Astrocyte (in vitro differentiated cells and primary cell): ENCODE measurements around the gene LAMA4. TPM values are rescaled to one million over a fixed set of nuclear protein-coding genes. Genes with fewer than 3 reads are reported as not detected.
"Not testable (repeated sequence)": the region's sequence is repeated elsewhere in the genome, so short reads cannot be mapped to it uniquely, and the experiment has no call there.

Experiments
- DNase-seq: peaks from one replicate; pipeline ENCODE4 v3.0.0-alpha.2; 2010; ENCODE audit warnings: low read depth
- FAIRE-seq: peaks from 2 replicates; lab custom pipeline; 2011; peaks lifted over from hg19 to GRCh38; lab: Jason Lieb, UNC
- H2AFZ ChIP-seq: 2 replicates; pipeline ENCODE4 v1.6.0; 2012; ENCODE audit warnings: low read depth, low read length, inconsistent platforms
- H3K27ac ChIP-seq: 2 replicates; pipeline ENCODE4 v1.5.1; 2011; ENCODE audit warnings: low read depth, low read length, inconsistent platforms
- H3K27me3 ChIP-seq: 2 replicates; pipeline ENCODE4 v1.6.0; 2011; ENCODE audit warnings: low read length, inconsistent platforms; ENCODE audit not compliant: insufficient read depth
- H3K36me3 ChIP-seq: 2 replicates; pipeline ENCODE4 v1.5.1; 2011; ENCODE audit warnings: low read length, inconsistent platforms; ENCODE audit not compliant: insufficient read depth
- H3K4me1 ChIP-seq: 2 replicates; pipeline ENCODE4 v1.5.1; 2011; ENCODE audit warnings: low read length, inconsistent platforms; ENCODE audit not compliant: insufficient read depth
- H3K4me2 ChIP-seq: 2 replicates; pipeline ENCODE4 v1.6.0; 2012; ENCODE audit warnings: low read length, inconsistent platforms
- H3K4me3 ChIP-seq: 2 replicates; pipeline ENCODE4 v1.5.1; 2011; ENCODE audit warnings: low read depth, mild to moderate bottlenecking, low read length, inconsistent platforms; ENCODE audit not compliant: insufficient read depth
- H3K79me2 ChIP-seq: 2 replicates; pipeline ENCODE4 v1.6.0; 2012; ENCODE audit warnings: mild to moderate bottlenecking, low read length, inconsistent platforms; ENCODE audit not compliant: insufficient read depth
- H3K9ac ChIP-seq: 2 replicates; pipeline ENCODE4 v1.6.0; 2012; ENCODE audit warnings: mild to moderate bottlenecking, low read length, inconsistent platforms
- H3K9me3 ChIP-seq: 2 replicates; pipeline ENCODE4 v1.5.1; 2012; ENCODE audit warnings: low read depth, mild to moderate bottlenecking, low read length, inconsistent platforms; ENCODE audit not compliant: insufficient read depth
- H4K20me1 ChIP-seq: 2 replicates; pipeline ENCODE4 v1.6.0; 2012; ENCODE audit warnings: low read length, inconsistent platforms; ENCODE audit not compliant: insufficient read depth
- H3K27ac Mint-ChIP-seq: one replicate; pipeline ENCODE4 v1.8.0; 2021; ENCODE audit warnings: mild to moderate bottlenecking, mixed read lengths; ENCODE audit not compliant: unreplicated experiment
- H3K27me3 Mint-ChIP-seq: one replicate; pipeline ENCODE4 v1.8.0; 2021; ENCODE audit warnings: low read depth, mixed read lengths; ENCODE audit not compliant: unreplicated experiment
- H3K36me3 Mint-ChIP-seq: one replicate; pipeline ENCODE4 v1.8.0; 2021; ENCODE audit warnings: low read depth, mixed read lengths; ENCODE audit not compliant: unreplicated experiment
- H3K4me1 Mint-ChIP-seq: one replicate; pipeline ENCODE4 v1.8.0; 2021; ENCODE audit warnings: low read depth, mixed read lengths; ENCODE audit not compliant: unreplicated experiment
- H3K4me3 Mint-ChIP-seq: one replicate; pipeline ENCODE4 v1.8.0; 2021; ENCODE audit warnings: mild to moderate bottlenecking, moderate library complexity, mixed read lengths; ENCODE audit not compliant: unreplicated experiment
- H3K9me3 Mint-ChIP-seq: one replicate; pipeline ENCODE4 v1.8.0; 2021; ENCODE audit warnings: mild to moderate bottlenecking, mixed read lengths; ENCODE audit not compliant: unreplicated experiment
- CTCF ChIP-seq: IDR thresholded peaks from 2 replicates; pipeline ENCODE4 v1.5.1; 2011; ENCODE audit warnings: low read depth, mild to moderate bottlenecking, inconsistent platforms, low read length, moderate library complexity; ENCODE audit not compliant: insufficient read depth
- EZH2 ChIP-seq: IDR thresholded peaks from 2 replicates; pipeline ENCODE4 v1.6.1; 2012; ENCODE audit warnings: mild to moderate bottlenecking, low read length, inconsistent platforms; ENCODE audit not compliant: insufficient read depth
- total RNA-seq: library from RNA; stranded (reverse); gene quantifications from 2 replicates; pipeline ENCODE4 v1.2.1, GENCODE V29; 2021

Gene LAMA4
- total RNA-seq, 1 donor from 2014 or later: 2.0 TPM

GRCh38 chr6:112203577-112204349, 50.6 kb downstream of the LAMA4 start:
- H3K9me3 Mint-ChIP-seq: no peaks in the 10 kb centered on the region
- no peaks in the 10 kb centered on the region for H3K36me3 Mint-ChIP-seq
- no peak overlapping the region for H3K4me3 Mint-ChIP-seq
- DNase-seq: peak; percentile 85
- no peaks in the 10 kb centered on the region for H3K27me3 ChIP-seq
- no peaks in the 10 kb centered on the region for H3K9me3 ChIP-seq
- H3K4me2 ChIP-seq: peak overlapping the region; percentile 70
- H3K4me3 ChIP-seq: no peak overlapping the region
- peak overlapping the region; percentile 69 for H3K9ac ChIP-seq
- H4K20me1 ChIP-seq: no peaks in the 10 kb centered on the region
- peaks cover 28% of the 10 kb centered on the region for H3K4me1 Mint-ChIP-seq
- H3K27ac Mint-ChIP-seq: no peak overlapping the region
- H3K4me1 ChIP-seq: peaks cover 57% of the 10 kb centered on the region
- TF ChIP-seq CTCF (no peak), EZH2 (no peak)
- no peaks in the 10 kb centered on the region for H3K36me3 ChIP-seq
- peak; percentile 94 for FAIRE-seq
- peak overlapping the region; percentile 94 for H3K27ac ChIP-seq
- no peak overlapping the region for H2AFZ ChIP-seq
- no peaks in the 10 kb centered on the region for H3K27me3 Mint-ChIP-seq
- no peaks in the 10 kb centered on the region for H3K79me2 ChIP-seq

GRCh38 chr6:112202639-112203341, 51.6 kb downstream of the LAMA4 start:
- Histone ChIP-seq H4K20me1 (no peaks in the 10 kb centered on the region), H3K4me1 (peaks cover 56% of the 10 kb centered on the region), H3K27ac (peak overlapping the region; percentile 94), H3K36me3 (no peaks in the 10 kb centered on the region), H2AFZ (peak overlapping the region; percentile 61), H3K4me3 (no peak overlapping the region), H3K9me3 (no peaks in the 10 kb centered on the region), H3K9ac (peak overlapping the region; percentile 69), H3K27me3 (no peaks in the 10 kb centered on the region), H3K79me2 (no peaks in the 10 kb centered on the region), H3K4me2 (peak overlapping the region; percentile 70)
- Mint-ChIP-seq H3K4me3 (no peak overlapping the region), H3K27me3 (no peaks in the 10 kb centered on the region), H3K27ac (no peak overlapping the region), H3K9me3 (no peaks in the 10 kb centered on the region), H3K4me1 (peaks cover 28% of the 10 kb centered on the region), H3K36me3 (no peaks in the 10 kb centered on the region)
- FAIRE-seq: no peak
- peak; percentile 30 for DNase-seq
- TF ChIP-seq EZH2 (no peak), CTCF (no peak)

GRCh38 chr6:112200185-112200914, 54.0 kb downstream of the LAMA4 start:
- not testable (repeated sequence) for H4K20me1 ChIP-seq, H3K79me2 ChIP-seq, H3K4me3 ChIP-seq, H3K9me3 Mint-ChIP-seq, H3K4me3 Mint-ChIP-seq, DNase-seq, H3K27ac Mint-ChIP-seq, H3K36me3 Mint-ChIP-seq, H3K4me2 ChIP-seq, H3K9ac ChIP-seq, H3K27me3 Mint-ChIP-seq, H3K9me3 ChIP-seq, H2AFZ ChIP-seq, FAIRE-seq, H3K27me3 ChIP-seq, H3K36me3 ChIP-seq, H3K27ac ChIP-seq
- peaks cover 15% of the 10 kb centered on the region for H3K4me1 Mint-ChIP-seq
- peaks cover 32% of the 10 kb centered on the region for H3K4me1 ChIP-seq
